PC-9 (cell line): ENCODE measurements around the gene COL5A1.

Source experiments
- EZH2 ChIP-seq: fragments of 200-600 bp; sonication (generic); IDR thresholded peaks from 2 replicates; pipeline ENCODE4 v1.8.0; 2017; ENCODE audit warnings: antibody characterized with exemption, low read depth
- TF ChIP-seq, protein P1 (sequence below): fragments of 200-600 bp; sonication (generic); conservative IDR thresholded peaks from 2 replicates; pipeline ENCODE4 v1.6.1; 2017; ENCODE audit warnings: mixed run types, antibody characterized with exemption, mild to moderate bottlenecking, moderate library complexity

DNA sequence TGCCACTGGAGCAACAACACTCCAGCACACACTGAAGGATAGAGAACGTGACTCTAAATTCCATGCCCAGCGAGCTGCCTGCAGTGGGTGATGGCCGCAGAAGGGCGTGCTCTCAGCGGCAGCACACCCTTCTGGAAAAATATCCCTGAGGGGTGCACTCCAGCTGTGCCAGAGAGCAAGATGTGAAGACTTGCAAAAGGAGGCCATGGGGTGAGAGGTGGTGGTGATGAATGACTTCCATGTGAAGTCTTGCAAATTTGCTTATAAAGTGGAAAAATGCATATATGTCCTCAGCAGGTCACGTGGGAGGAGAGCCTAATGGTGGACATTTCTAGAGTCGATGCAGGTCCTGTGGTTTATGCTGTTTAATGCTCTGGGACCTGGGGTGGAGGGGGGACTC lies 39.8 kb upstream of the COL5A1 start:
- TF ChIP-seq, protein P1, sequence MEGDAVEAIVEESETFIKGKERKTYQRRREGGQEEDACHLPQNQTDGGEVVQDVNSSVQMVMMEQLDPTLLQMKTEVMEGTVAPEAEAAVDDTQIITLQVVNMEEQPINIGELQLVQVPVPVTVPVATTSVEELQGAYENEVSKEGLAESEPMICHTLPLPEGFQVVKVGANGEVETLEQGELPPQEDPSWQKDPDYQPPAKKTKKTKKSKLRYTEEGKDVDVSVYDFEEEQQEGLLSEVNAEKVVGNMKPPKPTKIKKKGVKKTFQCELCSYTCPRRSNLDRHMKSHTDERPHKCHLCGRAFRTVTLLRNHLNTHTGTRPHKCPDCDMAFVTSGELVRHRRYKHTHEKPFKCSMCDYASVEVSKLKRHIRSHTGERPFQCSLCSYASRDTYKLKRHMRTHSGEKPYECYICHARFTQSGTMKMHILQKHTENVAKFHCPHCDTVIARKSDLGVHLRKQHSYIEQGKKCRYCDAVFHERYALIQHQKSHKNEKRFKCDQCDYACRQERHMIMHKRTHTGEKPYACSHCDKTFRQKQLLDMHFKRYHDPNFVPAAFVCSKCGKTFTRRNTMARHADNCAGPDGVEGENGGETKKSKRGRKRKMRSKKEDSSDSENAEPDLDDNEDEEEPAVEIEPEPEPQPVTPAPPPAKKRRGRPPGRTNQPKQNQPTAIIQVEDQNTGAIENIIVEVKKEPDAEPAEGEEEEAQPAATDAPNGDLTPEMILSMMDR, result no peak
- no peak for TF ChIP-seq EZH2
